Measurements from ENCODE around the gene SIRT7.

GRCh38 chr17:81868674-81869220 is 49.2 kb downstream of the SIRT7 start:
- TF ChIP-seq, protein P1, sequence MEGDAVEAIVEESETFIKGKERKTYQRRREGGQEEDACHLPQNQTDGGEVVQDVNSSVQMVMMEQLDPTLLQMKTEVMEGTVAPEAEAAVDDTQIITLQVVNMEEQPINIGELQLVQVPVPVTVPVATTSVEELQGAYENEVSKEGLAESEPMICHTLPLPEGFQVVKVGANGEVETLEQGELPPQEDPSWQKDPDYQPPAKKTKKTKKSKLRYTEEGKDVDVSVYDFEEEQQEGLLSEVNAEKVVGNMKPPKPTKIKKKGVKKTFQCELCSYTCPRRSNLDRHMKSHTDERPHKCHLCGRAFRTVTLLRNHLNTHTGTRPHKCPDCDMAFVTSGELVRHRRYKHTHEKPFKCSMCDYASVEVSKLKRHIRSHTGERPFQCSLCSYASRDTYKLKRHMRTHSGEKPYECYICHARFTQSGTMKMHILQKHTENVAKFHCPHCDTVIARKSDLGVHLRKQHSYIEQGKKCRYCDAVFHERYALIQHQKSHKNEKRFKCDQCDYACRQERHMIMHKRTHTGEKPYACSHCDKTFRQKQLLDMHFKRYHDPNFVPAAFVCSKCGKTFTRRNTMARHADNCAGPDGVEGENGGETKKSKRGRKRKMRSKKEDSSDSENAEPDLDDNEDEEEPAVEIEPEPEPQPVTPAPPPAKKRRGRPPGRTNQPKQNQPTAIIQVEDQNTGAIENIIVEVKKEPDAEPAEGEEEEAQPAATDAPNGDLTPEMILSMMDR (IDR thresholded peaks at IDR 0.05): no peak
- TF ChIP-seq POLR2A (IDR thresholded peaks at IDR 0.05): no peak

All from heart left ventricle (tissue), 13 donors.